BLaER1 (cell line): ENCODE data around the gene PEX13.
"Not testable (repeated sequence)": the region's sequence is repeated elsewhere in the genome, so short reads cannot be mapped to it uniquely, and the experiment has no call there.

ENCODE experiments used
- H3K27ac ChIP-seq: shearing (Covaris generic); formaldehyde crosslinking; 2 replicates; pipeline ENCODE4 v1.8.1; 2022
- H3K27me3 ChIP-seq: shearing (Covaris generic); formaldehyde crosslinking; 2 replicates; pipeline ENCODE4 v1.8.1; 2022
- H3K36me3 ChIP-seq: shearing (Covaris generic); formaldehyde crosslinking; 2 replicates; pipeline ENCODE4 v1.8.1; 2022
- H3K4me1 ChIP-seq: shearing (Covaris generic); formaldehyde crosslinking; 2 replicates; pipeline ENCODE4 v1.8.1; 2022
- H3K4me2 ChIP-seq: shearing (Covaris generic); formaldehyde crosslinking; 2 replicates; pipeline ENCODE4 v1.8.1; 2022
- H3K4me3 ChIP-seq: shearing (Covaris generic); formaldehyde crosslinking; 2 replicates; pipeline ENCODE4 v1.8.1; 2022
- H3K9ac ChIP-seq: shearing (Covaris generic); formaldehyde crosslinking; 2 replicates; pipeline ENCODE4 v1.8.1; 2022
- H3K9me3 ChIP-seq: shearing (Covaris generic); formaldehyde crosslinking; 2 replicates; pipeline ENCODE4 v1.8.1; 2022
- H4K20me1 ChIP-seq: shearing (Covaris generic); formaldehyde crosslinking; 2 replicates; pipeline ENCODE4 v1.8.1; 2022
- Cebpa-rat ChIP-seq: shearing (Covaris generic); IDR thresholded peaks from 2 replicates; pipeline ENCODE4 v1.8.1; 2022

The PEX13 gene

DNA sequence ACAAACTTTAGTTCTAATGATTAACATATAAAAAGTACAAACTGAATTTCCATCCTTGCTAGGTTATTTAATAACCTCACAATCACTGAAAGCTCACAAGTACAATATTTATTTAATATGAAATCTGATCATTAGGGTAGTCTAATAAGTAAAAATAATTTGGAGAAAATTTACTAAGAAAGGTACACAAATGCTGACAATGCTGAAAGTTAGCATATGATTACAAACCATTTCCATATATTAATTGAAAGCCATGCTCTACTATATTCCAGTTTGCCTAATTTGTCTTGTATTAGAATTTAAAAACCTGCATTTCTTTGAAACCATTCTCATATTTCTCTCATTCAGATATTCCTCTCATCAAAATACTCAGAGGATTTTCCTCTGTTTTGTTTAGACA lies 8.2 kb upstream of the PEX13 start:
- TF ChIP-seq Cebpa-rat, result no peak
- no peak overlapping the region for H3K27ac ChIP-seq
- H3K4me1 ChIP-seq, result no peaks in the 10 kb centered on the region
- no peak overlapping the region for H3K4me3 ChIP-seq
- H3K27me3 ChIP-seq, result no peaks in the 10 kb centered on the region
- H3K9ac ChIP-seq, result no peak overlapping the region
- no peaks in the 10 kb centered on the region for H3K9me3 ChIP-seq
- H3K4me2 ChIP-seq, result no peak overlapping the region
- H4K20me1 ChIP-seq, result no peaks in the 10 kb centered on the region
- H3K36me3 ChIP-seq, result peaks cover 20% of the 10 kb centered on the region

DNA sequence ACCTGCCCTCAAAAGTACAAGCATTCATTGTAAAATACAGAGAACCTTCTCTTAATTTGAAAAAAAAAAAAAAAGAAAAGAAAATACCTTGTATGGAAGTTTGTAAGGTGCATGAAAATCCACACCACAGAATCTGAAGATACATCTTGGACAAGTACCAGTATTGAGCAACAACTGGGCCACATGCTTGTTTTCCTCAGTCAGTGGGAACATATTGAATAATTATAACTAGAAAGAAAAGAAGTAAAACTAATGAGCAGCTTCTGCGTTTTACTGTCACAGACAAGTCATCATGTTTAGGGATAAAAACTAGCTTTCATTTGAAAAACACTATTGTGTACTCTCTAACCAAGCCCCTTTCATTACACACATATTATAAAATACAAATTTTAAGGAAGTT lies 5.8 kb upstream of the PEX13 start:
- Histone ChIP-seq H3K9me3 (no peaks in the 10 kb centered on the region), H4K20me1 (no peaks in the 10 kb centered on the region), H3K27ac (no peak overlapping the region), H3K4me3 (no peak overlapping the region), H3K27me3 (no peaks in the 10 kb centered on the region), H3K36me3 (peaks cover 20% of the 10 kb centered on the region), H3K4me2 (no peak overlapping the region), H3K9ac (no peak overlapping the region), H3K4me1 (peaks cover 16% of the 10 kb centered on the region)
- TF ChIP-seq Cebpa-rat, result no peak

DNA sequence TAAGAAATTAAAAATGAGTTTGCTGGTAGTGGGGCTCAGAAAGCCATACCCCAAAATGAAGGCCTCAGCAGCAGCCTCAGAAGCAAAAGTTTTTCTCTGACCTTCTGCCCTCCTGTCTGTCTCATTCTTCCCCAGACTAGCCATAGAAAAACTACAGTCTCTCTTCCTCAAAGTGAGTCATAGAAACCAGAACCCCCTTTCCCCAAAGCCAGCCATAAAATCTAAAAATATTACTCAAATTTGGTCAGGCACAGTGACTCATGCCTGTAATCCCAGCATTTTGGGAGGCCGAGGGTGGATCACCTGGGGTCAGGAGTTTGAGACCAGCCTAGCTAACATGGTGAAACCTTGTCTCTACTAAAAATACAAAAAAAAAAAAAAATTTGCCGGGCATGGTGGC lies 5.2 kb upstream of the PEX13 start:
- H3K4me1 ChIP-seq, result peaks cover 16% of the 10 kb centered on the region
- peaks cover 18% of the 10 kb centered on the region for H3K36me3 ChIP-seq
- H3K9ac ChIP-seq, H3K27me3 ChIP-seq, H3K4me3 ChIP-seq, H3K9me3 ChIP-seq, H3K27ac ChIP-seq, H3K4me2 ChIP-seq, H4K20me1 ChIP-seq: not testable (repeated sequence)

DNA sequence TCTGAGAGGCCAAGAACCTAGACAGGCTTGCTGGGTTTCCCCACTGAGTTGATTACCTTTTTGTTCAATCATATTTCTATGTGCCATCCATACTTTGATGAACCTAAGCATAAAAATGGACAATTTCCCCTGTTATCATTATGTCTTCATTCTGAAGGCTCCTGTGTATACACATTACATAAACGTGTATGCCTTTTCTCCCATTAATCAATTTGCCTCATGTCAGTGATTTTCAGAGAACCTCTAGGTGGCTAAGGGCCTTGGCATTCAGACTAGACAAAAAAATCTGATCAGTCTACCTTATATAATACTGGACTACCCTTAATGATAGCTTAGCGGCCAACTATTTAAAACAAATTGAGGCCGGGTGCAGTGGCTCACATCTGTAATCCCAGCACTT lies 4.1 kb upstream of the PEX13 start:
- H3K9me3 ChIP-seq, result no peaks in the 10 kb centered on the region
- peaks cover 16% of the 10 kb centered on the region for H3K4me1 ChIP-seq
- H3K9ac ChIP-seq, result no peak overlapping the region
- TF ChIP-seq Cebpa-rat, result no peak
- no peaks in the 10 kb centered on the region for H3K27me3 ChIP-seq
- no peak overlapping the region for H3K4me2 ChIP-seq
- H3K36me3 ChIP-seq, result peaks cover 8% of the 10 kb centered on the region; the same call in 1 of the 2 replicates
- 0 out of 2 replicates have a peak, but pooled peaks cover 6% of the 10 kb centered on the region for H4K20me1 ChIP-seq
- no peak overlapping the region for H3K4me3 ChIP-seq
- H3K27ac ChIP-seq, result no peak overlapping the region

DNA sequence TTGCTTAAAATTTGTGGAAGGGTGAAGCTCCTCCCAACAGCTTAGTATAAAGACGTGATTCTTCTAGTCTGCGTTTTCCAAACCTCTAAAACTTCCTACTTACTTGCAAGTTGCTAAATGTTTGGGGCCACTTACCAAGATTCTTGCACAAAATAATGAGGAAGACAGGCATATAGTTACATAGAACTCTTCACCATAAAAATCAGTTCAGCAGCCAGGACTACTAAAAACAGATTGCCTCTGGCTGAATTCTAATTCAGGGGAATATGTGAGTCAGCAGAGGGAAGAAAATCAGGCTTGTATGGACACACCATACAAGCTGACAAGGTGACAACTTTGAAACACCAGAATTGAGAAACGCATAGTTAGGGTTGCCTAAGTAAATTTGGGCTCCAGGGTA lies 2.8 kb upstream of the PEX13 start:
- peaks cover 28% of the 10 kb centered on the region for H3K4me1 ChIP-seq
- no peaks in the 10 kb centered on the region for H3K9me3 ChIP-seq
- no peak for TF ChIP-seq Cebpa-rat
- no peak overlapping the region for H3K9ac ChIP-seq
- H3K36me3 ChIP-seq, result 0 out of 2 replicates have a peak, but pooled peaks cover 5% of the 10 kb centered on the region
- H3K27me3 ChIP-seq, result no peaks in the 10 kb centered on the region
- H4K20me1 ChIP-seq, result peaks cover 19% of the 10 kb centered on the region
- H3K27ac ChIP-seq, result no peak overlapping the region
- H3K4me2 ChIP-seq, result no peak overlapping the region
- H3K4me3 ChIP-seq, result no peak overlapping the region

DNA sequence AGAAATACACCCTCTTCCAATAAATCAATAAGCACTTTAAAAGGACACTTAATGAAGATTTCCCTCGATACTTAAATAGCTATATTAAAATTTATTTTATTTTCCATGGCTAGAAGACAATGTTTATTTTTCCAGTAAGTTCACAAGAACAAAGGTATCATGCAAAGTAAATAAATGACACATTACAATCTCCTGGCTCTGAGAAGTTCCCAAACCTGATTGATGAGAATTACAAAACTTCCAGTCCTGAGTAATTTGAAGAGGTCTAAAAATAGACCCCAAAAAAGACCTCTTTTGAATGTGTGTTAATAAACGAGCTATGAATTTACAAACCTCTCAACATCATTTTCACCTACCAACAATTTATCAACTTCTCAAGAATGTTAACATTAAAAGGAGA lies 1.5 kb upstream of the PEX13 start:
- Histone ChIP-seq H3K9ac (no peak overlapping the region), H3K4me3 (peak overlapping the region; percentile 82)

DNA sequence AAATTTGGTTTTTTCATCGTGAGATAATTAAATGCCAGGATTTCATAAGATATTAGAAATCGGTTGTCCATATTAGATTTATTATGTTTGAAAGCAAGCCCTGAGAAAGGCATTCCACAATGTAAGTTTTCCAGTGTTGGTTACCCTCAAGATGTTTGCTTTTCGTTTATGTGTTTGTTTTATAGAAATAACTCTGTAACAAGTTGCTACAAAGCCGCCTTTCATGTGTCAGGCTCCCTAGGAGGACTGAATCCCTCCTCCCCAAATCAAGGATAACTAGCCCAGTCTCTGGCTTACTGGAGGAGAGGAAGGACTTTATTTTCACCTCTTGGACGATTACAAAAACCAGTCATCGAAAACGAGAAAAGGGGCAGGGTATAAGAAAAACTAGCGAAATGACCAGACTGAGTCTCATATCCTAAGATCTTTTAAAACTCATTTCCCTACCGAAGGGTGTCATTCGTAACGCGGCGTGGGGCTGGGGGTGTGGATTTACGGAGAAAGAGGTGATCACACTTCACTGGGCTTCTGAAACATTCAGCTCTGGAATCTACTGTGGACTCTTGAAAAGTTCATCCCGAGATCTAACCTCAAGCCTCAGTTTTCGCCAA lies 1.0 kb upstream of the PEX13 start:
- H3K36me3 ChIP-seq, result peaks cover 10% of the 10 kb centered on the region
- peaks cover 31% of the 10 kb centered on the region for H3K4me1 ChIP-seq
- H4K20me1 ChIP-seq, result peaks cover 35% of the 10 kb centered on the region
- peak overlapping the region; percentile 89 for H3K4me2 ChIP-seq
- peaks cover 8% of the 10 kb centered on the region for H3K9me3 ChIP-seq
- peak overlapping the region; percentile 82 for H3K4me3 ChIP-seq
- TF ChIP-seq Cebpa-rat, result no peak
- H3K27me3 ChIP-seq, result no peaks in the 10 kb centered on the region
- peak overlapping the region; percentile 94 for H3K27ac ChIP-seq
- peak overlapping the region; percentile 92 for H3K9ac ChIP-seq

More for the DNA sequence above, 1.5 kb upstream of the PEX13 start:
- peaks cover 4% of the 10 kb centered on the region for H3K36me3 ChIP-seq
- no peaks in the 10 kb centered on the region for H3K27me3 ChIP-seq
- peaks cover 3% of the 10 kb centered on the region; the same call in 1 of the 2 replicates for H3K9me3 ChIP-seq
- TF ChIP-seq Cebpa-rat, result no peak
- H3K4me2 ChIP-seq, result peak overlapping the region; percentile 89
- no peak overlapping the region for H3K27ac ChIP-seq
- H4K20me1 ChIP-seq, result peaks cover 30% of the 10 kb centered on the region
- H3K4me1 ChIP-seq, result peaks cover 31% of the 10 kb centered on the region

DNA sequence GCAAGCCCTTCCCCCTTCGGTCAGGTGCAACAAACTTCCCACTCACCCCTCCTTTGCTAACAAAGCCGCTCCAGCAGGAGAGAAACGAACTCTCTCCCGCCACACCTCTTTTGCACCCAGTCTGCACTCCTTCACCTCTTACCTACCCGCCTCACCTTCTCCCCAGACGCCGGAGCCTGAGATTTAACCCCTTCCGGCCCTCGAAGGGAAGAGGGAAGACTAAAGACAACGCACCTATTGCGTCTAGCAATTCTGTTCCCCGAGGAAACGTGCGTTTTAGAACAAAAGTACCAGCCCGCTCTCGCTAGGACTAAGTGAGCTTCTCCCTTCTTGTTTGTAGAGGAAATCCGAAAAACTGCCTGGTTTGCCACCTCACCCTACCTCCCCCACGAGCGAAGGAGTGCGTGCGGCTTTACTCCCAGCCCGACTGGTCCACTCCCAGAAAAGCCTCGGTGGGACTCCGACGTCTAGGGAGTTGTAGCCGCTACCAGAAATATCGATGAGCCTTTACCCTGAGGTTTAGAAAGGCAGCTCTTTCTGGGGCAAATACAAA lies 441 bp upstream of the PEX13 start:
- peaks cover 31% of the 10 kb centered on the region for H3K4me1 ChIP-seq
- TF ChIP-seq Cebpa-rat, result no peak
- H3K9me3 ChIP-seq, result peaks cover 14% of the 10 kb centered on the region
- peaks cover 15% of the 10 kb centered on the region for H3K36me3 ChIP-seq
- H3K27me3 ChIP-seq, result no peaks in the 10 kb centered on the region
- H3K4me2 ChIP-seq, result peak overlapping the region; percentile 89
- peak overlapping the region; percentile 94 for H3K27ac ChIP-seq
- peak overlapping the region; percentile 92 for H3K9ac ChIP-seq
- peak overlapping the region; percentile 82 for H3K4me3 ChIP-seq
- peaks cover 39% of the 10 kb centered on the region for H4K20me1 ChIP-seq

DNA sequence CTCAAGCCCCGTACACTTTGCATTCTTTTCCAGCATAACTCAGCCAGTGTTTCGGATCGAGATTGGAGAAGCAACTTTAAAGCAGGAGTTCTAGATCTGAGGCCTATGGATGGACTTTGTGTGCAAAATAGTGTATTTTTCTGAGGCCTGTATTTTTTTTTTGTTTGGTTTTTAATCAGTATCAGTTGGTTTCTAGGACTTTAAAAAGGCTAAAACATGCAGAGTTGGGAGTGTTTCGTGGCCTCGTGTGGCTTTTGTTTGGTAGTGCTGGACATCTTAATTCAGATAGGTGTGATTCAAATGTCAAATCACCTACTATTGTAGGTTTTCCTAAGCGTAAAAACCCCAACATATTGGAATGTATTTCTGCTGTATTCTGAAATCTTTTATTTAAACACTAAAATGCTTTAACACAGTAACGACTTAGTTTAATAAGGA lies 817 bp downstream of the PEX13 start:
- Histone ChIP-seq H3K9me3 (peaks cover 18% of the 10 kb centered on the region), H3K36me3 (peaks cover 27% of the 10 kb centered on the region), H3K9ac (peak overlapping the region; percentile 92), H4K20me1 (peaks cover 52% of the 10 kb centered on the region), H3K4me1 (peaks cover 31% of the 10 kb centered on the region), H3K4me2 (peak overlapping the region; percentile 89), H3K27me3 (no peaks in the 10 kb centered on the region), H3K27ac (peak overlapping the region; percentile 94), H3K4me3 (peak overlapping the region; percentile 82)
- TF ChIP-seq Cebpa-rat, result no peak

DNA sequence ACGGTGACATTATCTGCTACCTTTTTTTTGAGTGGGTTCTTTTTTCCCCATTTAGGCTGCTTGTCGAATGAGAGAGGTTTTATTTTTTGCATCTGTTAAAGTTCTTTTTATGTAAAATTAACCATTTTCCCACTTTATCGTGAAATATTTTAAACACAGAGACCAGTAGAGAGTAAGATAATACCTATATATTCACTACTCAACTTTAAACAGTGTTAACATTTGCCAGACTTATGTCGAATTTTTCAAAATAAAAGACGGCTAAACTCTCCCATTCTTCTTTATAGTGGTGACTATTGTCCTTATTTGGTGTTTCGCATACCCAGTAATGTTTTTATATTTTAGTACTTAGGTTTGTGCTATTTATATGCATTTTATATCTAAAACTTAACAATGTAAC lies 1.3 kb downstream of the PEX13 start:
- Histone ChIP-seq H3K36me3 (peaks cover 30% of the 10 kb centered on the region), H3K9ac (peak overlapping the region; percentile 92)

More for the DNA sequence above, 1.3 kb downstream of the PEX13 start:
- H4K20me1 ChIP-seq, result peaks cover 56% of the 10 kb centered on the region
- H3K27ac ChIP-seq, result peak overlapping the region; percentile 94; the same call in 1 of the 2 replicates
- peak overlapping the region; percentile 89 for H3K4me2 ChIP-seq
- peaks cover 18% of the 10 kb centered on the region for H3K9me3 ChIP-seq
- no peak for TF ChIP-seq Cebpa-rat
- H3K27me3 ChIP-seq, result no peaks in the 10 kb centered on the region
- peaks cover 31% of the 10 kb centered on the region for H3K4me1 ChIP-seq
- peak overlapping the region; percentile 82 for H3K4me3 ChIP-seq
